Loucy (cell line): ENCODE measurements around the gene ARCN1.

ENCODE experiments used
- H2AFZ ChIP-seq: fragments of 200-600 bp; sonication (generic); 2 replicates; pipeline ENCODE4 v1.6.0; 2016; ENCODE audit warnings: antibody characterized with exemption, mild to moderate bottlenecking, low read length, moderate library complexity
- H3F3A ChIP-seq: fragments of 200-600 bp; 2 replicates; pipeline ENCODE4 v1.6.0; 2016; ENCODE audit warnings: antibody characterized with exemption, low read depth, mild to moderate bottlenecking
- H3K27me3 ChIP-seq: fragments of 200-600 bp; sonication (generic); 2 replicates; pipeline ENCODE4 v1.6.1; 2014; ENCODE audit warnings: low read length, mild to moderate bottlenecking; ENCODE audit not compliant: insufficient read depth, poor library complexity, severe bottlenecking
- H3K36me3 ChIP-seq: fragments of 200-600 bp; sonication (generic); 2 replicates; pipeline ENCODE4 v1.6.1; 2016; ENCODE audit warnings: low read length; ENCODE audit not compliant: insufficient read depth
- H3K4me1 ChIP-seq: fragments of 200-600 bp; sonication (generic); 2 replicates; pipeline ENCODE4 v1.5.1; 2014; ENCODE audit warnings: low read length, mild to moderate bottlenecking; ENCODE audit not compliant: insufficient read depth, poor library complexity, severe bottlenecking
- H3K4me2 ChIP-seq: fragments of 200-600 bp; sonication (generic); 2 replicates; pipeline ENCODE4 v1.6.0; 2014; ENCODE audit warnings: antibody characterized with exemption, low read length, low read depth, mild to moderate bottlenecking; ENCODE audit not compliant: poor library complexity, severe bottlenecking
- H3K4me3 ChIP-seq: fragments of 200-600 bp; sonication (generic); 2 replicates; pipeline ENCODE4 v1.5.1; 2014; ENCODE audit warnings: low read length, mild to moderate bottlenecking, mixed read lengths; ENCODE audit not compliant: poor library complexity, severe bottlenecking
- H3K79me2 ChIP-seq: fragments of 200-600 bp; sonication (generic); 2 replicates; pipeline ENCODE4 v1.6.1; 2014; ENCODE audit warnings: low read length; ENCODE audit not compliant: insufficient read depth
- H3K9ac ChIP-seq: fragments of 200-600 bp; sonication (generic); 2 replicates; pipeline ENCODE4 v1.6.0; 2014; ENCODE audit warnings: mild to moderate bottlenecking, low read depth, low read length, moderate library complexity; ENCODE audit not compliant: poor library complexity, severe bottlenecking
- H3K9me2 ChIP-seq: fragments of 200-600 bp; sonication (generic); replicated peaks from 2 replicates; pipeline ENCODE4 v1.6.1; 2016; ENCODE audit warnings: low read depth, low read length, mixed read lengths
- H3K9me3 ChIP-seq: fragments of 200-600 bp; sonication (generic); 2 replicates; pipeline ENCODE4 v1.6.1; 2014; ENCODE audit warnings: mild to moderate bottlenecking, antibody characterized with exemption, low read length, low read depth; ENCODE audit not compliant: insufficient read depth
- H4K20me1 ChIP-seq: fragments of 200-600 bp; sonication (generic); 2 replicates; pipeline ENCODE4 v1.6.0; 2014; ENCODE audit warnings: antibody characterized with exemption, low read length, mild to moderate bottlenecking; ENCODE audit not compliant: insufficient read depth, poor library complexity, severe bottlenecking
- CTCF ChIP-seq: fragments of 200-600 bp; sonication (generic); conservative IDR thresholded peaks from 2 replicates; pipeline ENCODE4 v1.5.1; 2014; ENCODE audit warnings: mild to moderate bottlenecking, antibody characterized with exemption, low read length
- EZH2phosphoT487 ChIP-seq: fragments of 200-600 bp; IDR thresholded peaks from 2 replicates; pipeline ENCODE4 v1.6.1; 2018; ENCODE audit warnings: antibody characterized with exemption, mild to moderate bottlenecking, moderate library complexity, borderline replicate concordance

Gene ARCN1

GRCh38 chr11:118618115-118618990, 46.1 kb downstream of the ARCN1 start:
- no peak overlapping the region for H3K4me3 ChIP-seq
- H3K9ac ChIP-seq, result no peak overlapping the region
- H3F3A ChIP-seq, result no peaks in the 10 kb centered on the region
- H2AFZ ChIP-seq, result no peak overlapping the region
- H3K36me3 ChIP-seq, result no peaks in the 10 kb centered on the region
- H3K4me2 ChIP-seq, result no peak overlapping the region
- H3K79me2 ChIP-seq, result no peaks in the 10 kb centered on the region
- H4K20me1 ChIP-seq, result no peaks in the 10 kb centered on the region
- H3K9me3 ChIP-seq, result no peaks in the 10 kb centered on the region
- no peaks in the 10 kb centered on the region for H3K9me2 ChIP-seq
- H3K27me3 ChIP-seq, result no peaks in the 10 kb centered on the region
- H3K4me1 ChIP-seq, result peaks cover 33% of the 10 kb centered on the region
- TF ChIP-seq EZH2phosphoT487 (no peak), CTCF (no peak)

DNA sequence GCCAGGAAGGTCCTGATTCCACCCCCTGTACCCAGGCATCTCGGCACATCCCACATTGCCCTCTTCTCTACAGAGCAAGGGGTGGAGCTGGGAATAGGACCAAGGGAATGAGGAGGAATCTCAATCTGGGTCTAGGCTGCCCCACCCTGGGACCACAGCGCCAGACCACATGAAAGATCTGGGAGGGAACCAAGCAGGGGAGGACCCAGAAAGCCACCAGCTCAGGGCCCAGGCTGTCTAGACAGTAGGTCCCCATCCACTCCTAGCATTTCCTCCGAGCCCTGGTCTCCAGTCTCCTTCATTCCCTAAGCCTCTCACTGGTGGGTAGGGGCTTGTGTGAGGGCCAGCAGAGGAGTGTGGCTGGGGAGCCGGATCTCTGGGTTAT, 46.8 kb downstream of the ARCN1 start:
- Histone ChIP-seq H3K9ac (no peak overlapping the region), H3K9me3 (no peaks in the 10 kb centered on the region), H3K4me3 (no peak overlapping the region), H3K9me2 (no peaks in the 10 kb centered on the region), H2AFZ (no peak overlapping the region), H4K20me1 (no peaks in the 10 kb centered on the region), H3F3A (no peaks in the 10 kb centered on the region), H3K36me3 (no peaks in the 10 kb centered on the region), H3K4me2 (no peak overlapping the region), H3K79me2 (no peaks in the 10 kb centered on the region), H3K27me3 (no peaks in the 10 kb centered on the region), H3K4me1 (peaks cover 34% of the 10 kb centered on the region)
- TF ChIP-seq CTCF, result no peak
- TF ChIP-seq EZH2phosphoT487, result no peak

DNA sequence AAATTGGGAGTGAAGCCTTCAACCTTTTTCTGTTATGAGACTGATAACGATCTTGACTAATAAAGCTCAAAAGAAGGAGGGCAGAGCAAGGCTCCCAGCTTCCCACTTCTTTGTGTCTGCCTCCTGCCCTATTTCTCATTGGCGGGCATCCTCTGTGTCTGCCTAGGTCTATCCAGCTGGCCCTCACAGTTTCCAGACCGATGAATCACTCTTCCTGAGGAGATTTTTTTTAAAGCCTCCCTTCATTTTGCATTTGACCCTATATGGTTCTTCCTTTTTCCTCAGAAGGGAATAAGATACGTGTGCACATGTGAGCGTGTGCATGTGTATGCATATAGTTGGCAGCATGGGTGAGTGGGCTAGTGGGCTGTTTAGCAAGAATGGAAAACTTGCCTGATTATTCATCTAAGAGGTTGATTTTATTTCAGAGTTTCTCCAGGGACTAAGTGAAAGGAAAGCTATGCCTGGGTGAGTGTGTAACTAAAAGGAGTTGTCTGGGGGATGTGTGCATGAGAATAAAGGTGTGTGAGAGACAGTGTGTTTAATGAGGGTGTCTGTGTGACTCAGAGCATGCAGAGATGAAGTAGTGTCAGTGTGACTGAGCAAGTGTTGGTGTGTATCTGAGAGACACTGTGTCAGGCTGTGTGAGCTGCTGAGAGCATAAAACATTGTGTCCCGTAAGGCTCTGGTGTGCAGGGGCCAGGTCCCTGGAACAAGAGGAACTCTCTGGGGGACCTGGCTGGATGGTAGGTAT, 47.4 kb downstream of the ARCN1 start:
- H3K9me2 ChIP-seq, result no peaks in the 10 kb centered on the region
- no peaks in the 10 kb centered on the region for H3F3A ChIP-seq
- no peak overlapping the region for H3K4me2 ChIP-seq
- no peak overlapping the region for H2AFZ ChIP-seq
- H3K79me2 ChIP-seq, result no peaks in the 10 kb centered on the region
- no peaks in the 10 kb centered on the region for H3K9me3 ChIP-seq
- H3K27me3 ChIP-seq, result no peaks in the 10 kb centered on the region
- no peak overlapping the region for H3K9ac ChIP-seq
- no peaks in the 10 kb centered on the region for H3K36me3 ChIP-seq
- H3K4me1 ChIP-seq, result peaks cover 34% of the 10 kb centered on the region
- no peak overlapping the region for H3K4me3 ChIP-seq
- TF ChIP-seq CTCF (no peak), EZH2phosphoT487 (no peak)
- no peaks in the 10 kb centered on the region for H4K20me1 ChIP-seq
